Measurements from ENCODE around the gene TAB2.

The TAB2 gene

DNA sequence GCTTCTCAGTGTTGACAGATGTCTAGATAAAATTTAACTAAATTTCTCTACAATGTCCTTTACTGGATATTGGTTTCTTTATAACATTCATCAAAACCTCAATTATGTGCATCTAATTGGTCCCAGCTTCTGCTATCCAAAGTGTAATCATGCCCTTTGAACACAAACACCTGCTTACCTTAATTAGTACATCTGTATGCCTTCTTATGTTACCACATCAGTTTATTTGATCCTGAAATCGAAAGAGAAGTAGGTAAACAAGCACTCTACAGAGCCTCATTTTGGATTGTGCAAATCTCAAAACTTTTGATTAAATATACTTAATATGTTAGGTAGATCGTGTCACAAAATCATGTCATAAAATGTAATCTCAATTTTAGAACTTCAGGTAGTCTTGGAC is 36.5 kb downstream of the TAB2 start:
- TF ChIP-seq TAF1 (IDR thresholded peaks at IDR 0.05; ENCODE audit: borderline replicate concordance, insufficient read depth, low read length) = no peak
- TF ChIP-seq, protein P1, sequence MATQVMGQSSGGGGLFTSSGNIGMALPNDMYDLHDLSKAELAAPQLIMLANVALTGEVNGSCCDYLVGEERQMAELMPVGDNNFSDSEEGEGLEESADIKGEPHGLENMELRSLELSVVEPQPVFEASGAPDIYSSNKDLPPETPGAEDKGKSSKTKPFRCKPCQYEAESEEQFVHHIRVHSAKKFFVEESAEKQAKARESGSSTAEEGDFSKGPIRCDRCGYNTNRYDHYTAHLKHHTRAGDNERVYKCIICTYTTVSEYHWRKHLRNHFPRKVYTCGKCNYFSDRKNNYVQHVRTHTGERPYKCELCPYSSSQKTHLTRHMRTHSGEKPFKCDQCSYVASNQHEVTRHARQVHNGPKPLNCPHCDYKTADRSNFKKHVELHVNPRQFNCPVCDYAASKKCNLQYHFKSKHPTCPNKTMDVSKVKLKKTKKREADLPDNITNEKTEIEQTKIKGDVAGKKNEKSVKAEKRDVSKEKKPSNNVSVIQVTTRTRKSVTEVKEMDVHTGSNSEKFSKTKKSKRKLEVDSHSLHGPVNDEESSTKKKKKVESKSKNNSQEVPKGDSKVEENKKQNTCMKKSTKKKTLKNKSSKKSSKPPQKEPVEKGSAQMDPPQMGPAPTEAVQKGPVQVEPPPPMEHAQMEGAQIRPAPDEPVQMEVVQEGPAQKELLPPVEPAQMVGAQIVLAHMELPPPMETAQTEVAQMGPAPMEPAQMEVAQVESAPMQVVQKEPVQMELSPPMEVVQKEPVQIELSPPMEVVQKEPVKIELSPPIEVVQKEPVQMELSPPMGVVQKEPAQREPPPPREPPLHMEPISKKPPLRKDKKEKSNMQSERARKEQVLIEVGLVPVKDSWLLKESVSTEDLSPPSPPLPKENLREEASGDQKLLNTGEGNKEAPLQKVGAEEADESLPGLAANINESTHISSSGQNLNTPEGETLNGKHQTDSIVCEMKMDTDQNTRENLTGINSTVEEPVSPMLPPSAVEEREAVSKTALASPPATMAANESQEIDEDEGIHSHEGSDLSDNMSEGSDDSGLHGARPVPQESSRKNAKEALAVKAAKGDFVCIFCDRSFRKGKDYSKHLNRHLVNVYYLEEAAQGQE (IDR thresholded peaks at IDR 0.05; ENCODE audit: insufficient read depth in 1 of 2, low read depth in 2 of 2, low read length in 2 of 2) = no peak
- no peak for TF ChIP-seq POLR2AphosphoS5 (IDR thresholded peaks at IDR 0.05; ENCODE audit: low read depth, low read length)
- TF ChIP-seq SIN3A (IDR thresholded peaks at IDR 0.05; ENCODE audit: borderline replicate concordance, insufficient read depth, low read length) = no peak
- no peak for TF ChIP-seq FOXP2 (optimal IDR thresholded peaks at IDR 0.05; ENCODE audit: borderline replicate concordance, extremely low read depth, extremely low read length, insufficient read depth)

DNA sequence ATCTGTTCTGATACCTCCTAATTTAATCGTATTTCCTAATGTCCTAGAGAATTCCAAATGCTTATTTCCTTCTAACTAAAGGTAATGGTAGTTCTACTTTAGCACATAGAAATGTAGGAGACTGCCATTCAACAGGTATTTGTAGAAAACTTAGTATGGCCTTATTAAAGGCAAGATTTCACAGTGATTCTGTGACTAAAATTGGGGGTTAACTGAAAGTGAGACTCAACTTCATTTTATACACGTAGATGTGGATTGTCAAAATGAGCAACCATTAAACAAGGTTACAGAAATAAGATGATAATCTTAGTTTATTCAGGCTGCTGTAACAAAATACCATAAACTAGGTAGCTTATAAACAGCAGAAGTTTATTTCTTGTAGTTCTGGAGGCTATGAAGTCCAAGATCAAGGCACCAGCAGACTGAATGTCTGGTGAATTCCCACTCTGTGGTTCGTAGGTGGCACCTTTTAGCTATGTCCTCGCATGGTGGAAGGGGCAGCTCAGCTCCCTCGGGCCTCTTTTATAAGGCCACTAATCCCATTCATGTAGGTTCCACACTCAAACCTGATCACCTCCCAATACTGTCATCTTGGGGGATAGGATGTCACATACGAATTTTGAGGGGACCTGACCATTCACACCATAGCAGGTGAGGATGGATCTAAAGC is 38.7 kb downstream of the TAB2 start:
- no peak for TF ChIP-seq POLR2AphosphoS5 (IDR thresholded peaks at IDR 0.05; ENCODE audit: low read depth, low read length)
- no peak for TF ChIP-seq FOXP2 (optimal IDR thresholded peaks at IDR 0.05; ENCODE audit: borderline replicate concordance, extremely low read depth, extremely low read length, insufficient read depth)
- TF ChIP-seq, protein P1 (IDR thresholded peaks at IDR 0.05; ENCODE audit: insufficient read depth in 1 of 2, low read depth in 2 of 2, low read length in 2 of 2) = no peak
- no peak for TF ChIP-seq SIN3A (IDR thresholded peaks at IDR 0.05; ENCODE audit: borderline replicate concordance, insufficient read depth, low read length)
- TF ChIP-seq TAF1 (IDR thresholded peaks at IDR 0.05; ENCODE audit: borderline replicate concordance, insufficient read depth, low read length) = no peak

DNA sequence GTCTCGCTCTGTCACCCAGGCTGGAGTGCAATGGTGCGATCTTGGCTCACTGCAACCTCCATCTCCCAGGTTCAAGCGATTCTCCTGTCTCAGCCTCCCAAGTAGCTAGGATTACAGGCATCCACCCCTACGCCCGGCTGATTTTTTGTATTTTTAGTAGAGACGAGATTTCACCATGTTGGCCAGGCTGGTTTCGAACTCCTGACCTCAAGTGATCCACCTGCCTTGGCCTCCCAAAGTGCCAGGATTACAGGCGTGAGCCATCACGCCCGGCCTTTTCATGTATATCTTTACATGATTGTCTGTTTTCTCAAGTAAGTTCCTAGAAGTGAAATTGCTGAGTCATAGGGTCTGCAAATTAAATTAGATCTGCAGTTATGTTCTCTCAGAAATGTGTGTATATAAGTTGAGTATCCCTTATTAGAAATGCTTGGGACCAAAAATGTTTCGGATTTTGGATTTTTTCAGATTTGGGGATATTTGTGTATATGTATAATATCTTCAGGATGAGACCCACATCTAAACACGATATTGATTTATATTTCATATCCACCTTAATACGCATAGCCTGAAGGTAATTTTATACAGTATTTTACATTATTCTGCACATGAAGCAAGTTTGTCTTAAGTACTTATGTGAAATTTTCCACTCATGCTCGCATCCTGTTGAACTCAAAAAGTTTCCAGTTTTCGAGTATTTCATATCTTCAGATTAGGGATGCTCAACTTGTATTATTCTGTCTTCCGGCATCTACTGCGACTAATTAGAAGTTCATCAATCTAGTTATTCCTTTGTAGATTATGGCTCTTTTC is 40.4 kb downstream of the TAB2 start:
- no peak for TF ChIP-seq SIN3A (IDR thresholded peaks at IDR 0.05; ENCODE audit: borderline replicate concordance, insufficient read depth, low read length)
- no peak for TF ChIP-seq POLR2AphosphoS5 (IDR thresholded peaks at IDR 0.05; ENCODE audit: low read depth, low read length)
- no peak for TF ChIP-seq FOXP2 (optimal IDR thresholded peaks at IDR 0.05; ENCODE audit: borderline replicate concordance, extremely low read depth, extremely low read length, insufficient read depth)
- TF ChIP-seq, protein P1 (IDR thresholded peaks at IDR 0.05; ENCODE audit: insufficient read depth in 1 of 2, low read depth in 2 of 2, low read length in 2 of 2) = no peak
- no peak for TF ChIP-seq TAF1 (IDR thresholded peaks at IDR 0.05; ENCODE audit: borderline replicate concordance, insufficient read depth, low read length)

DNA sequence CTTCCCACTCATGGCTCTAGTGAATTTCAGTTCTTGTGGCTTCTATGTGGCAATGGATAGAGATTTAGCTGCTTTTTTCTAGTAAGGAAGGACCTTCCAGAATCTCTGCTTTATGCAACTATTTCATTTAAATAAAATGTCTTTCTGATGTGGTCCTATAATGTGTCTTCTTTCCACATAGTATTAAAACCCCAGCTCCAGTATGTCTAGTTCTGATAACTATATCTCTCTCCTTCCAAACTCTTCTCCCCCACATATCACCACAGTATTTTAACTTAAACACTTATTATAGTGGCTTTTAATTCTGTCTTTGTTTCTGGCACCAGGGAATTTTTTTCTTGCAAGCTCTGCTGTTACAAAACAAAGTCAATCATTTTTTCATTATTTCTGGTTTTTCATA is 41.9 kb downstream of the TAB2 start:
- TF ChIP-seq FOXP2 (optimal IDR thresholded peaks at IDR 0.05; ENCODE audit: borderline replicate concordance, extremely low read depth, extremely low read length, insufficient read depth) = no peak
- TF ChIP-seq SIN3A (IDR thresholded peaks at IDR 0.05; ENCODE audit: borderline replicate concordance, insufficient read depth, low read length) = no peak

DNA sequence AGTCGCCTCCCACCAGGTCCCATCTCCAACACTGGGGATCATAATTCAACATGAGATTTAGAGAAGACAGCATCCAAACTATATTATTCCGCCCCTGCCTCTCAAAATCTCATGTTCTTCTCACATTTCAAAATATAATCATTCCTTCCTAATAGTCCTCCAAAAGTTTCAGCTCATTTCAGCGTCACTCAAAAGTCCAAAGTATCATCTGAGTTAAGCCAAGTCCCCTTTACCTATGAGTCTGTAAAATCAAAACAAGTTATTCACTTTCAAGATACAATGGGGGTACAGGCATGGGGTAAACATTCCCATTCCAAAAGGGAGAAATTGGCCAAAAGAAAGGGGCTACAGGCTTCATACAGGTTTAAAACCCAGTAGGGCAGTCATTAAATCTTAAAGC is 43.0 kb downstream of the TAB2 start:
- TF ChIP-seq TAF1 (IDR thresholded peaks at IDR 0.05; ENCODE audit: borderline replicate concordance, insufficient read depth, low read length) (no peak), FOXP2 (optimal IDR thresholded peaks at IDR 0.05; ENCODE audit: borderline replicate concordance, extremely low read depth, extremely low read length, insufficient read depth) (no peak), SIN3A (IDR thresholded peaks at IDR 0.05; ENCODE audit: borderline replicate concordance, insufficient read depth, low read length) (no peak), POLR2AphosphoS5 (IDR thresholded peaks at IDR 0.05; ENCODE audit: low read depth, low read length) (no peak)
- TF ChIP-seq, protein P1 (IDR thresholded peaks at IDR 0.05; ENCODE audit: insufficient read depth in 1 of 2, low read depth in 2 of 2, low read length in 2 of 2) = no peak
